HG02981 (cell line): ENCODE results near the gene SPATA13.

Source experiments
- ATAC-seq: cut with Tn5 transposase; IDR thresholded peaks from one replicate; pipeline ENCODE4 v1.9.1; 2021; ENCODE audit warnings: mild to moderate bottlenecking, moderate library complexity; ENCODE audit not compliant: unreplicated experiment

SPATA13 gene

DNA sequence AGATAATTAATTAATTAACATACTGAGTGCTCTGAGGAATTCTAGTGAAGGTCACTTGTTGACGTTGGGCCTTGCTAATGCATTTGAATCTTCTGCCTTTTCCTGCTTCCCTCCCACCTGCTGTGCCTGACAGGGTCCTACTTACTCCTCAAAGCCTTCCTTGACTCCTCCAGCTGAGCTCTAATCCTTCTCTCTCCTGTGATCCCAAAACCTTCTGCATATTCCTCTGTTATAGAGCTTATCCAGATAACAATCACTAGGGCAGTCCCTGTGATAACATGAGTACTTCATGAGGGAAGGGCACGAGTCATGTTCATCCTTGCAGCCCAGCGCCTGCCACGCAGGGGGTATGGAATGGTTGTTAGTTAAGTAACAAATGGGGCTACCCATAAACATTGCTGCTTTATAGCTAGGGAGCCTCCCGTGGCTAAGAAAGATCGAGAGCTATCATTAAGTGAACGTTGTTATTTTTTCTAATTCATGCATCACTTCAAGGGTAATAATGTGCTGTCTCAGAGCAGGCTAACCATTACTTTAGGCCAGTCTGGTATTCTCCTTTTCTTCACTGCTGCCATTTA lies 19.1 kb upstream of the SPATA13 start:
- no peak for ATAC-seq

DNA sequence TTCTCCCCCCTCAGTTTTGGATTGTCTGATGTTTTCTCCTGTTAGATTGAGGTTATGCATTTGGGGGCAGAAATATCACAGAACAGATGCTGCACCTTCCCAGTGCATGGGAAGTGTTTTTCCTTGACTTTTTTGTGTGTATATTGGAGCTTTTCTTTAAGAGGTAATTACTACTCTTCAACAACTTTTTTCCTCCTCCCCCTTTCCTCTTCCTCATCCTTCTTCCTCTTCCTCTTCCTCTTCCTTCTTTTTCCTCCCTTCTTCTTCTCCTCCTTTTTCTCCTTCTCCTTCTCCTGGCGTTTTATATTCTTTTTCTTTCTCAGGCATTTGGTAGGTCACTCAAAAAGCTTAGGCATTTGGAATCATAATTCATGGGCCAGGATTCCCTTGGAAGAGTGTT lies 18.1 kb upstream of the SPATA13 start:
- ATAC-seq, result no peak

DNA sequence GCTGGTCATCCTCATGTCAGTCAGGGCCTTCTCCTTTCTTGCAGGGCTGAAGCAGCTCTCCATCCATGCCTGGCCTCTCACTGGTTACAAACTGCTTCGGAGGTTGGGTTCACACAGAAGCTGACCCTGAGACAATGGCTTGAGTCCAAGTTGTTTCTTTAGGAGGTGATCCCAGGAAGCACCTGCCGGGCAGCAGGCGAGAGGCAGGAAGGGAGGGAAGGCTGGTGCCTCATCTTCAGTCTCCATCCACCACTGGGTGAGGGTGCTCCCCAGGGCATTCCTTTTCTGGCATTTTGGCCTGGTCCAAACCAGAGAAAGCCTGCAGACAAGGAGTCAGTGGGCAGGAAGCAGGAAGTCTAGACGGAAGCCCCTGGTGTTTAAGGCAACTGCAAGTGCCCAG lies 17.6 kb upstream of the SPATA13 start:
- no peak for ATAC-seq

DNA sequence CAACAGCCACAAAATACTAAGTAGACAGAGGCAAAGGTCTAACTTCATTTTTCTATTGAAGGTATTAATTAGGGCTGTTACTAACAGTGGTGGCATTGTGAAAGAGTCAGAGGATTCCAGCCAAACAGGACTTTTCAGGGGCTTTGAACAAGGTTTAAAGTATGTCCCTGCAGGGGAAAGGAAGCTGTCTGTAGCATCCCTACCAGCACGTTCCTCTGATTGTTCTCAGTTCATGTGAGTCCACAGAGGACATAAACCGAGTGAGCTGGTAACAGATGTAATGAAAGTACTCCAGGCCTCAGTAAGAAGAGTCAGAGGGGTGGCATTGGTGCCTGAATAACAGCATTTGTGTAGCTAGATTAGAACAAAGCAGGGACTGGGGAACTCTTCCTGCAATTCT lies 15.3 kb upstream of the SPATA13 start:
- no peak for ATAC-seq

DNA sequence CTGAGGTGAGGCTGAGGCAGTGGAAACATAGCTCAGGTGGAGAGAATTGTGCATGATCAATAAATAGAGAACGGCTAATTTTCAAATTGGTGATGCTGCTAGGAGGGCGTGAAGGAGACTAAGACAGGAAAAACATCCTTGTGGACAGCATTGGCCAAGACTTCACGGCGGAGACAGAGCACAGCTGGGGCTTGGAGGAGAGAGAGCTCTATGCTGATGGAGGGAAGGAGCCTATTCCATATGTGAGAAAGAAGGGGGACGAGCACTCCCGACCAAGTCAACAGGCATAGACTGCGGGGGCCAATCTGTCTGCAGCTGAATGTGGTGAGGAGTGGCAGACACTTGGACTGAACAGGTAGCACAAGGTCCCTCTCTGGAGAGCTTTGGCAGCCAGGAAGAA lies 14.8 kb upstream of the SPATA13 start:
- no peak for ATAC-seq

DNA sequence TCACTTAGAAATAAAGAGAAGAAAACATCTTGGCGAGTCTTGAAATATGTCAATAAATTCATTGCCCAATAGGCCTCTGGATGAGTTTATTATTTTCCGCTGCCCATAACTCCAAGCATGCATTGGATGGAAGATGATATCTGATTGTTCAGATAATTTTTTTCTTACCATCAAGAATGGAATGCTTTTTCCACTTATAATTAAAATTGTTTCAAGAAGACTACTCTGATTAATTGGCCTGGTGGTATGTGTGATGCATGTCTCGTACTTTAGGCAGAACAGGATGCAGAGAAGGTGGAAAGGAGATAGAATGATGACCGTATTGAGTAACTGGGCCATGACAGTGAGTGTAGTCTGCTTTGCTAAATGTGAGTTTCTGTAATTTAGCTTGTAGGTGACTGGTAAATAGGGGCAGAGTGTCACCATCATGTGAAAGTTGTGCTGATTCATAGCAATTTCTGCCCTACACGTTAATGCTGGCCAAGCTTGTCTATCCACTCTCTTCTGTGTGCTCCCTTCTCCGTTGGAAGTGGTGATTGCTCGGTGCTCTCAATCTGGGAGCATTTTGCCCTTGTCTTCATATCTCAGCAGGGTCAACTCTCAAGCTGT lies 13.5 kb upstream of the SPATA13 start:
- no peak for ATAC-seq

DNA sequence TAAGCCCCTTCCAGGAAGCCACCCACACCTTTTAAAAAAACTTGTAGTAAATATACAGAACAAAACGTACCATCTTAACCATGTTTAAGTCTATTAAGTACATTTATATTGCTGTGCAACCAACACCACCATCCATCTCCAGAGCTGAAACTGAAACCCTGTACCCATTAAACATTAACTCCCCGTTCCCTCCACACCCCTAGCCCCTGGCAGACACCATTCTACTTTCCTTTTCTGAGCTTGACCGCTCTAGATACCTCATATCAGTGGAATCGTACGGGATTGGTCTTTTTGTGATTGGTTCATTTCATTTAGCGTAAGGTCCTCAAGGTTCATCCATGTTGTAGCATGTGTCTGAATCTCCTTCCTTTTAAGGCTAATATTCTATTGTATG lies 13.0 kb upstream of the SPATA13 start:
- peak; percentile 93 for ATAC-seq

DNA sequence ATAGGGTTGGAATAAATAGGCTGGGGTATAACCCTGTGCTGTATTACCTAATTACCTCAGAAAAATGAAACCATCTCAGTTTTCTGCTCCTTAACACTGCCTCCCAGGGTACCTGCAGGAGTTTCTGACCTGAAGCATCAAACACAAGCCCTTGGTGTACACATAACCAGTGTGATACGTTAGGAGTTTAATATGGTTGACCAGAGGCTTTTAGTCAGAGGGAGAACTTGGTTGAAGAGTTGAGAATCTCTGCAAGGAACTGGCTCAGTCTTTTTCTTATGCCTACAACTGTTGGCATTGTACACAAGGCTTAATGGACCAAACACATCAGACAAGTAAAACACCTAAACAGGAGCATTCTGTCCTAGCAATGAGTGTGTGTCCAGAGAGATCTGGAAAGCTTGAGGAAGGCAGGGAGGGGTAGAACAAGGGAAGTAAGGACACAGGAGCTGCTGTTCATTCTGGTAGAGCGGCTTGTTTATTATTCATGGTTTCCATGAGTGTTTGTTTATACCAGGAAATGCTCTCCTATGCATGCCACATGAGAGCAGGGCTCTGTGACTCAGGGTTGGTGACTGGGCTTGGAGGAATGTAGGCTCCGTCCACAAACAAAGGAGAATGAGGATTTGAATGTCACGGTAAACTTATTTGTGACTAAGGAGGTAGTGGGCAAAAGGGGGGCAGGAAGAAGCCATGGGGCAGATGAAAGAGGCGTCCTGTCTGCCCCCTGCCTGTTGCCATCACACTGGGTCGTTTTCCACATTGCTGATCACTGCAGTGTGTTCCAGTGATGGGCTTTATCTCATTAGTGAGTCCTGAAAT lies 11.9 kb upstream of the SPATA13 start:
- ATAC-seq, result no peak

DNA sequence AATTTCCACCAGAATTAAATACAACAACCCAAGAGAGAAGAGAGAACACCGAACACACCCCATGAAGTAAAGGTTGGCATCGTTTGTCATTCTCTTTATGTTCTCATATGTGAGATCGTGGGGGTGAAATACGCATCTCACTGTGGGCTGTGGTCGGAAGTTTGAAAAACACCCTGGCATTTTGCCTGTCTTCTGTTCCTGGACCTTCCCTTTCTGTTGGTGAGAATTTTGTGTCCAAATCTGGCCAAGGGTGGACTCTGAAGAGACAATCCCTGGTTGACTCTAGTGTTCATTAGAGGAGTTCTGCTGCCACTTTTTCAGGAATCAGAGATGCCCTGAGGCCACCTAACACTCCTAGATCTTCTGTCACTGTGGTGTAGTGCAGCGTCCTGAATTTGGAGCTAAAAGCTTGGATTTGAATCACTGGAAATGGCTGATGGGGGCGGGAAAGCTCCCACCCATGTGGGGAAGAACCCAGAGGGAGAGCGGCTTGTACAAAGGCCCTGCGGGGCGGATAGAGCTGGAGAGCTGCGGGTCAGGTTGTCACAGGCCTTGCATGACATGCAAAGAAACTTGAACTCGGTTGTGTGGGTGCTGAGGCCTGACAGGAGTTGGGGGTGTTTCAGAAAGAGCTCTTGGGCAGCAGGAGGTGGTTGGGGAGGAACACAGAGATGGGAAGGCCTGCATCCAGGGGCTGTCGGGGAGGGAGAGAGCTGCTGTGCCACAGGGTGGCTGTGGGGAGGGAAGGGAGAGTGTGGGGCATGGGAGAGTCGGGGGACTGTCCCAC lies 11.1 kb upstream of the SPATA13 start:
- ATAC-seq, result no peak

DNA sequence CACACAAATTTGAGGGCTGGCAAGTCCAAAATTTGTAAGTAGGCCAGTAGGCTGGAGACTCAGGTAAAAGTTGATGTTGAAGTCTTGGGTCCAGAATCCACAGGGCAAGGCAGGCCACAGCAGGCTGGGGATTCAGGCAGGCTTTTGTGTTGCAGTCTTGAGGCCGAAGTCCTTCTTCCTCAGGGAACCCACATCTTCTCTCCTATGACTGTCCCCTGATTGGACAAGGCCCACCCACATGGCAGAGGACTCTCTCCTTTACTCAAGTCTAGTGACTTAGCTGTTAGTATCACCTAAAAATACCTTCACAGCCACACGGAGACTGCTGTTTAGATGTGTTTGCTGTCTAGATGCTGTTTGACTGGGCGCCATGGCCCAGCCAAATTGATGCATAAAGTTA lies 9.9 kb upstream of the SPATA13 start:
- no peak for ATAC-seq

DNA sequence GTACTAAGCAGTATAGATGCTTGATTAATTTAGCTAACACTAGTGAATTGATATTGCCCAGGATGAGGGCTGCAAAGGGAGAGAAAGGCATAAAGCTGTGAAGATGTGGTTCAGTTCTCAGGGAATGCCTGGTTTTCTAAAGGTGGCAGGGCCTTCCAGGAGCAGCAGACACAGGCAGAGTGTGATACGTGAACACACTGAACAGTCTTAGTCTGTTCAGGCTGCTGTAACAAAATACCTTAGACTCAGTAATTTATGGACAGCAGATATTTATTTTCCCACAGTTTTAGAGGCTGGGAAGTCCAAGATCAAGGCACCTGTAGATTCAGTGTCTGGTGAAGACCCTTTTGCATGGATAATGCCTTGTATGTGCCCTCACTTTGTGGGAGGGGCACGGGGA lies 8.7 kb upstream of the SPATA13 start:
- no peak for ATAC-seq

DNA sequence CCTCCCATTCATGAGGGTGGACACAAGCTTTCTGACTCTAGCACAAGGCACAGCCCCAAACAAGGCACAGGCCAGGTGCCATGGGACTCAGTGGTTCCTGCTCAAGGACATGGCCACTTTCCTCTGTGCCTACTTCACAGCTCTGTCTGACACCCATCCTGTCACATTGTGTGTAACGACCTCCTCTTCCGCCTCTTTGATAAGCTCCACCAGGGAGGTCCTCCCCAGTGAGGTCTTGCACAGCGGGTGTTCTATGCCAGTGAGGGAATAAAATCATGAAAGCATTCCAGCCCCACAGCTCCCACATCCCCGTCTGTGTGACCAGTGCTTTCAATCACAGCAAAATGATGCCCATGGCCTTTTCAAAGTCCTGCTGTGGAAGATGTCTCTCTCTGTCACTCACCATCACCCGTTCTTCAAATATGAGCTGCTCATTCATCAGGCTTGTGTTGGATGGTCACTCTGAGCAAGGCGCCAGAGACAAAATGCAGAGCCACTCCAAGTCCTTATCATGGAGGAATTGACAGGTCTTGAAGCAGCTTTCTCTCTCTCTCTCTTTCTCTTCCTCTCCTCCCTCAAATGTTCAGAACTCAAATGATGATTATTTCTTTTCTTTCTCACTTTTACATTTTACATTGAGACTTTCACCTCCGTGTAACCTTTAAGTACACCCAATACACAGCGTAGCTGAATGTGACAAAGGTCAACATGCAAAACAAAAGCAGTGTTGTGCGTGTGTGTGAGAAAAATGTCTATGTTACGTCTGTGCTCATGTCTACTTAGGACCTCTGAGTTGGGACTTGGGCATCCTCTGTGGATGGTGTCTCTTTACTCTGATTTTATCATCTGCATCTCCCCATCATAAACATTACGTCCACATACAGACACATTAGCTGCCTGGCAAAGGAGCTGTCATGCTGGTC lies 8.0 kb upstream of the SPATA13 start:
- no peak for ATAC-seq

DNA sequence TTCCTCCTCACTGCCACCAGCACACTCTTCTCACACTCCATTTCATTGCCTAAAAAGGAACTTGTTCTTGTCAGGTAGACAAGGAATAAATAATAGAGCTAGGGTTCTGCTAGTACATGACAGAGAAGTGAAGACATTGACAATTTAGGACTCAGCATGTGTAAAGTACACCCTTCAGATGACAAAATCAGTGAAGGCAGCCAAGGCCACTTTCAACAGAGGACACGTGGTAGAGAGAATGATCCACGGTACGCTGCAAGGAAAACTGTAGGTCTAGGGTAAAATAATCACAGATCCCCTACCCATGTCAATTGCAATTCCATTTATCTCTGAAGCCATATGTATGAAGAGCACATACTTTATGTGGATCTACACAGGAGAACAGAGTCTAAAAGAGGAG lies 7.2 kb upstream of the SPATA13 start:
- no peak for ATAC-seq

DNA sequence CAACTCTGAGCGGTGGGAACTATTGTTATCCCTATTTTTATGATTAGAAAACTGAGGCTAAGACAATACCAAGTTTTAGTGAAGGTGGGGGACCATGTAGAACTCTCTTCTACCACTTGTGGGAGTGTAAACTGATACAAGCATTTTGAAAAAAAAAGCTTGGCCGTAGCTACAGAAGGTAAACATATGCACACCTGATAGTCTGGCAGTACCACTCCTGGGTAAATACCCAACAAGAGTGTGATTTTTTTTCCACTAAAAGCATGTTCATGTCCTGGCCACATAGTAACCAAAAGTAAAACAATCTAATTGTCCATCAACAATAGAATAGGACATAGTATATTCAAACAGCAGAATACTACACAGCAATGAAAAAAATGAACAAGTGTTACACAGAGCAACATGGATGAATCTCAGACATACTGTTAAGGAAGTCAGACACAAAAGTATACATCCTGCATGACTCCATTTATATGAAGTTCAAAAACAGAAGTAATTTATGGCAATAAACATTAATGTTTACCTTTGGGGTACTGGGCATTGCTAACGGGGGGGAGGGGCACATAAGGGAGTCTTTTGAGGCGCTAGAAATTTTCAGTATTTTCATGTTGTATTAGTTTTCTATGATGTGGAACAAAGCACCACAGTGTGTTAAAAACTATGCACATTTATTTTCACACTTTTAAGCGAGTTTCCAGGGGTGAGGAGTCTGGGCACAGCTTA lies 6.4 kb upstream of the SPATA13 start:
- no peak for ATAC-seq

DNA sequence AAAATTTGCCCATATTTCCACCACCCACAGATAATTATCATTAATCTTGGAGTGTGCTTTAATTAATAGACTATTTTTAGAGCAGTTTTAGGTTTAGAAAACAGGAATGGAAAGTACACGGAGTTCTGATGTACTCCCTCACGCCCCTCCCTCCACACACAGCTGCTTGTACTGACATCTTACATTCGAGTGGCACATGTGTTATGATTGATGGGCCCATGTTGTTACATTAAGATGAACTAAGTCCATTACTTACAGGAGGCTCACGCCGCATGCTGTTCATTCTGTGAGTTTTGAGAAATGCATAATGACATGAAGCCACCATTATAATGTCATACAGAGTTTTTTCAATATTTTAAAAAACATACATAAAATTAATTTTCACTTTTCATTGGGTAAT lies 1.2 kb upstream of the SPATA13 start:
- no peak for ATAC-seq

DNA sequence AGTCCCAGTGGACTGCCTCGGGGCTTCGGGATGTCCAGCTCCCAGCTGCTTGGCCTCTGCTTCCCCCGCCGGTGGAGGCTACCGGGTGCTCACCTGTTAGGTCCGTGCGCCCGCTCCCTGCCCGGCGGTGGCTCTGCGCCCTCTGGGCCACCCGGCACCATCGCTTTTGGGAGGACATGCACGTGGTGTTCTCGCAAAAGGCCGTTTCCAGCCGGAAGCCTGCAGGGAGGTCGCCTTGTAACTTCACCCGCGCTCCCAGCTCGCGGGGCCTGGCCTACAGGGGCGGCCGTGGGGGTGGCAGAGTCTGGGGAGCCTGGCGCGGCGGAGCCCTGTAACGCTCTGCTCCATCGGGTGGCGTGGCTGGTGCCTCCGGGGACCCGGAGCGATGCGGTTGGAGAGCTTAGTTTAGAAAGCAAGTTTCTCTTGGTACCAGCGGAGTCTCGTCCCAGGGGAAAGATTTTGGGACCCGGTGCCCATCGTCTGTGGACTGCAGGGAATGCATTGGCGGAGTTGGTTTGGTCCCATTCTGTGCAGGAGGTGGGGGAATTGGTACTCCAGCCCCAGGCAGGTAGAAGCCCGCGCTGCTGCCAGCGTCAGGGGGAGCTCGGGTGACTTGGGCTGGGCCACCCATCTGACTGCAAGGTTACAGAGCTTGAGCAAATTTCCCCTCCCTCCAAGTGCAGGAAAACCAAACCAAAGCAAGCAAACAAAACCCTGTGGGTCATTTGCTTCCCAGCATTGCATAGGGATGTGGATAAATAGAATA lies 673 bp downstream of the SPATA13 start:
- peak; percentile 39 for ATAC-seq

DNA sequence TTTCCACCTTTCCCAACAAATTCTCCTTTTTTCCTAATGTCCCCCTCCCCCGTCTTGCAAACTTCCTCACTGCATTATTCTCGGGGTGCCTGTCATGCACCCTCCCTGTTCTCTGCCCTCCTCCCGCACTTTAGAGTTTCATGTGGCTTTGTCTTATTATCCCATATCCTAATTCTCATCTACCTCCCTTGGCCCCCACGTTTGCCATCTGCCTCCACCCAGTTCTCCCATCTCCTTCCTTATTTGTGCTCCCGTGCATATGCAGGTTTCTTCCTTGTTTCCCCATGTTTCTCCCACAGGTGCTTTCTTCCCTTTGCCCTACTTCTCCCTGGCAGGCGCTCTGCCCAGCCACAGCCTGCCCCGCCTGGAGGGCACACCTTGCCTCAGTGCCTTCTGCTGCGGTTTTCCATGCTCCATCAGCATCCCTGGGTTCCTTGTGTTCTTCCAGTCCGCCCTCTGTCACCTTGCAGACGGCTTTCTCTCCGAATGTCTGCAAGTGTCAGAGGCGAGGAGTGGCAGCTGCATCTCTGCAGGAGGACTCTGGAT lies 1.5 kb downstream of the SPATA13 start:
- ATAC-seq, result no peak

DNA sequence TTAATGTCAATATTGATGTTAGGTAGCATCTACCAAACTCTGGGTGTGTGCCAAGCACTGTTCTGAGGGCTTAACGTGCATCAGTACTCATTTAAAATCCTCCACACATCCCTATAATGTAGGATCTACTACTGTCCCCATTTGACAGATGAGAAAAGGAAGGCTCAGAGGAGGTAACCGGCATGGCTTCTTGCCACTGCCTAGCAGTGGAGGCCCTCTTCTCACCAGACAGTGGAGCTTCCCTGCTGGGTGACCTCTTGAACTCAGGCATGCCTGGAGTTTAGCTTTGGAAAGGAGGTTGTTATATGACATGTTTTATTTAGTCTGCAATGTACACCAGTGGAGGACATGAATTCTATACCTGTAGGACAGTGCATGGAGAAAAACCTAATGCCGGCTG lies 2.1 kb downstream of the SPATA13 start:
- ATAC-seq, result no peak

DNA sequence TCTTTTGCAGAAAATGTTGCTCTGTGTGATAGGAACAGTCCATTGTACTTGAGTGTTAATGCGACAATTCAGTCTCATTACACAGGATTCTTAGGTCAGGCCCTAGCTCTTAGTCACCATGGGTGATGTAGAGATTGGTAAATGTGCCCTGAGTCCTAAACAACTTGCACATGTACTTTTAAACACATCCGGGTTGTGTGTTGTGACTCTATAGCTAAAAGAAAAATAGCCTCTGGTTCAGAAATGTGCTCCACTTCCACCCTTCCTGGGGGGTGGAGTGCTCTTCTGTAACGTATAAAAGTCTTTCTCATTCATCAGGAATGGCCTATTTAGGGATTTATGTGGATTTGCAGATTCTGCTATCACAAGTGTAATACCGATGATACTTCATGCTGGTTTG lies 5.2 kb downstream of the SPATA13 start:
- ATAC-seq, result no peak
